IMR-90 (cell line): ENCODE results near the gene CPN1. TPM values are rescaled to one million over a fixed set of nuclear protein-coding genes. Genes with fewer than 3 reads are reported as not detected.

Source experiments
- ATAC-seq: fragments of 200-7000 bp; cut with Tn5 transposase; 2 replicates; pipeline ENCODE4 v1.9.1; 2020; ENCODE audit warnings: low read depth, mild to moderate bottlenecking, moderate library complexity
- BruUV-seq: library from RNA; stranded (reverse); fragments of 400-500 nt; replicated peaks from 2 replicates; lab custom pipeline; 2021; lab: Mats Ljungman, UMichigan
- CTCF ChIA-PET: fragments of 300-600 bp; formaldehyde crosslinking; extraction: SDS; loops from one replicate; lab custom pipeline; 2021; ENCODE audit warnings: antibody characterized with exemption; lab: Yijun Ruan, JAX
- POLR2A ChIA-PET: fragments of 300-600 bp; sonication (Branson Sonifier 250); formaldehyde crosslinking; loops from one replicate; lab custom pipeline; 2022; ENCODE audit warnings: antibody characterized with exemption; ENCODE audit not compliant: unreplicated experiment; lab: Charles Lee
- DNase-seq: peaks from one replicate; pipeline ENCODE4 v3.0.0; 2013
- H2AFZ ChIP-seq: replicated peaks from 2 replicates; pipeline ENCODE3; 2013; ENCODE audit warnings: low read length, mild to moderate bottlenecking; ENCODE audit not compliant: poor library complexity
- H2AK5ac ChIP-seq: 2 replicates; pipeline ENCODE4 v1.6.1; 2013; ENCODE audit warnings: low read depth, low read length, inconsistent platforms
- H2AK9ac ChIP-seq: replicated peaks from 2 replicates; pipeline ENCODE3; 2013; ENCODE audit warnings: mild to moderate bottlenecking, low read depth, low read length, moderate library complexity; ENCODE audit not compliant: poor library complexity
- H2BK120ac ChIP-seq: 2 replicates; pipeline ENCODE4 v1.6.1; 2013; ENCODE audit warnings: low read depth, low read length, inconsistent platforms
- H2BK15ac ChIP-seq: 3 replicates; pipeline ENCODE4 v1.6.1; 2013; ENCODE audit warnings: low read depth, low read length, inconsistent platforms
- H2BK20ac ChIP-seq: 2 replicates; pipeline ENCODE4 v1.6.1; 2013; ENCODE audit warnings: low read depth, mild to moderate bottlenecking, inconsistent platforms, low read length, moderate library complexity
- H2BK5ac ChIP-seq: 2 replicates; pipeline ENCODE4 v1.6.1; 2013; ENCODE audit warnings: mild to moderate bottlenecking, low read depth, low read length, inconsistent platforms; ENCODE audit not compliant: poor library complexity, severe bottlenecking
- H3K14ac ChIP-seq: replicated peaks from 2 replicates; pipeline ENCODE4 v1.6.1; 2013; ENCODE audit warnings: low read depth, low read length, inconsistent platforms
- H3K18ac ChIP-seq: 2 replicates; pipeline ENCODE4 v1.6.1; 2013; ENCODE audit warnings: low read depth, low read length, control low read depth
- H3K23ac ChIP-seq: 2 replicates; pipeline ENCODE4 v1.6.1; 2013; ENCODE audit warnings: low read depth, low read length, inconsistent platforms
- H3K27ac ChIP-seq: 2 replicates; pipeline ENCODE4 v1.5.1; 2013; ENCODE audit warnings: mild to moderate bottlenecking, control low read depth, low read length; ENCODE audit not compliant: insufficient read depth
- H3K27me3 ChIP-seq: 2 replicates; pipeline ENCODE4 v1.6.1; 2013; ENCODE audit warnings: low read length; ENCODE audit not compliant: control insufficient read depth, insufficient read depth
- H3K36me3 ChIP-seq: 2 replicates; pipeline ENCODE4 v1.6.1; 2013; ENCODE audit warnings: low read length, mixed read lengths; ENCODE audit not compliant: control insufficient read depth, insufficient read depth
- H3K4ac ChIP-seq: 2 replicates; pipeline ENCODE4 v1.6.1; 2013; ENCODE audit warnings: low read depth, low read length, inconsistent platforms
- H3K4me1 ChIP-seq: 2 replicates; pipeline ENCODE4 v1.6.1; 2013; ENCODE audit warnings: low read length, mixed read lengths; ENCODE audit not compliant: control insufficient read depth, insufficient read depth
- H3K4me2 ChIP-seq: 2 replicates; pipeline ENCODE4 v1.6.1; 2013; ENCODE audit warnings: low read depth, mild to moderate bottlenecking, control low read depth, low read length, moderate library complexity
- H3K4me3 ChIP-seq: 2 replicates; pipeline ENCODE4 v1.5.1; 2013; ENCODE audit warnings: low read depth, mild to moderate bottlenecking, control low read depth, low read length, moderate library complexity; ENCODE audit not compliant: insufficient read depth
- H3K56ac ChIP-seq: 2 replicates; pipeline ENCODE4 v1.6.1; 2013; ENCODE audit warnings: low read length, inconsistent platforms; ENCODE audit not compliant: insufficient read depth; ENCODE audit errors: extremely low read depth
- H3K79me1 ChIP-seq, 2 experiments: 2 replicates each; pipeline ENCODE4 v1.6.1; 2013; ENCODE audit warnings: low read length in 2 of 2, inconsistent platforms in 1 of 2, low read depth in 1 of 2
- H3K9ac ChIP-seq: 2 replicates; pipeline ENCODE4 v1.6.1; 2013; ENCODE audit warnings: low read depth, low read length, control low read depth
- H3K9me1 ChIP-seq: 2 replicates; pipeline ENCODE4 v1.6.1; 2013; ENCODE audit warnings: low read length, inconsistent platforms; ENCODE audit not compliant: insufficient read depth
- H3K9me3 ChIP-seq: 2 replicates; pipeline ENCODE4 v1.6.1; 2013; ENCODE audit warnings: low read length; ENCODE audit not compliant: control insufficient read depth, insufficient read depth
- H4K20me1 ChIP-seq: 2 replicates; pipeline ENCODE4 v1.6.1; 2013; ENCODE audit warnings: low read length, inconsistent platforms; ENCODE audit not compliant: insufficient read depth
- H4K5ac ChIP-seq: 2 replicates; pipeline ENCODE4 v1.6.1; 2013; ENCODE audit warnings: mild to moderate bottlenecking, low read depth, low read length, control low read depth
- H4K8ac ChIP-seq, 2 experiments: 2 replicates each; pipeline ENCODE4 v1.6.1; 2013; ENCODE audit warnings: low read depth in 2 of 2, low read length in 2 of 2, control low read depth in 1 of 2, inconsistent platforms in 1 of 2
- H4K91ac ChIP-seq: 2 replicates; pipeline ENCODE4 v1.6.1; 2013; ENCODE audit warnings: low read depth, low read length, inconsistent platforms; ENCODE audit not compliant: insufficient read depth
- BHLHE40 ChIP-seq: fragments of 150-350 bp; IDR thresholded peaks from 2 replicates; pipeline ENCODE4 v1.6.1; 2016; ENCODE audit warnings: mild to moderate bottlenecking, low read depth, low read length
- CEBPB ChIP-seq: IDR thresholded peaks from 2 replicates; pipeline ENCODE4 v1.6.1; 2012; ENCODE audit warnings: low read depth, low read length, improper control_type of control experiment
- CHD1 ChIP-seq: IDR thresholded peaks from 2 replicates; pipeline ENCODE4 v1.6.1; 2012; ENCODE audit warnings: low read depth, low read length, improper control_type of control experiment
- CTCF ChIP-seq: conservative IDR thresholded peaks from 2 replicates; pipeline ENCODE4 v1.5.1; 2012; ENCODE audit warnings: mild to moderate bottlenecking, low read depth, low read length, improper control_type of control experiment
- ELK1 ChIP-seq: fragments of 150-350 bp; IDR thresholded peaks from 2 replicates; pipeline ENCODE4 v1.6.1; 2016; ENCODE audit warnings: low read depth, mild to moderate bottlenecking, low read length, moderate library complexity, borderline replicate concordance
- FOS ChIP-seq: fragments of 150-350 bp; IDR thresholded peaks from 2 replicates; pipeline ENCODE4 v1.6.1; 2016; ENCODE audit warnings: low read depth, low read length
- MAFK ChIP-seq: IDR thresholded peaks from 2 replicates; pipeline ENCODE4 v1.6.1; 2012; ENCODE audit warnings: low read depth, low read length, improper control_type of control experiment
- MAZ ChIP-seq: IDR thresholded peaks from 2 replicates; pipeline ENCODE4 v1.6.1; 2012; ENCODE audit warnings: low read depth, mild to moderate bottlenecking, low read length, improper control_type of control experiment, moderate library complexity, borderline replicate concordance
- MXI1 ChIP-seq: IDR thresholded peaks from 2 replicates; pipeline ENCODE4 v1.6.1; 2012; ENCODE audit warnings: low read depth, mild to moderate bottlenecking, low read length, moderate library complexity, borderline replicate concordance
- NFE2L2 ChIP-seq: fragments of 150-350 bp; IDR thresholded peaks from 2 replicates; pipeline ENCODE4 v1.6.1; 2016; ENCODE audit warnings: low read depth, mild to moderate bottlenecking, low read length
- POLR2A ChIP-seq: IDR thresholded peaks from 2 replicates; pipeline ENCODE4 v1.6.1; 2012; ENCODE audit warnings: mild to moderate bottlenecking, low read depth, low read length
- RAD21 ChIP-seq: IDR thresholded peaks from 2 replicates; pipeline ENCODE4 v1.6.1; 2012; ENCODE audit warnings: low read length, improper control_type of control experiment
- RCOR1 ChIP-seq: IDR thresholded peaks from 2 replicates; pipeline ENCODE4 v1.6.1; 2012; ENCODE audit warnings: mild to moderate bottlenecking, low read length, improper control_type of control experiment; ENCODE audit not compliant: insufficient replicate concordance
- RFX5 ChIP-seq: IDR thresholded peaks from 2 replicates; pipeline ENCODE4 v1.8.0; 2012; ENCODE audit warnings: low read depth, mild to moderate bottlenecking, low read length, moderate library complexity
- SMC3 ChIP-seq: fragments of 150-350 bp; IDR thresholded peaks from 2 replicates; pipeline ENCODE4 v1.6.1; 2016; ENCODE audit warnings: low read depth, mild to moderate bottlenecking, antibody characterized with exemption, low read length, moderate library complexity
- USF2 ChIP-seq: fragments of 150-350 bp; IDR thresholded peaks from 2 replicates; pipeline ENCODE4 v1.6.1; 2017; ENCODE audit warnings: mild to moderate bottlenecking, antibody characterized with exemption, low read length, low read depth
- WGBS, 2 experiments: methylation state at CpG; one replicate each; pipeline versions ENCODE4 v1.1.5 to v1.1.7; 2013; ENCODE audit warnings: missing lambda C conversion rate in 2 of 2; ENCODE audit not compliant: insufficient read length in 1 of 2; ENCODE audit errors: extremely low coverage in 2 of 2; 5-methylcytosine and 5-hydroxymethylcytosine counted together
- dilution Hi-C: fragments of 300-500 bp; cut with HindIII; formaldehyde crosslinking; loops from one replicate; pipeline ENCODE4 v1.14.3; 2018; ENCODE audit warnings: low sequenced_read_pairs; ENCODE audit not compliant: unreplicated experiment
- in situ Hi-C: fragments of 300-500 bp; cut with MboI; formaldehyde crosslinking; loops from 3 replicates; pipeline ENCODE4 v1.14.3; 2019; ENCODE audit warnings: low sequenced_read_pairs, inconsistent platforms, mixed read lengths
- intact Hi-C: fragments of 100-400 bp; cut with micrococcal nuclease; formaldehyde crosslinking; loops from 2 replicates; pipeline ENCODE4 v1.10.0; 2022
- polyA plus RNA-seq, 3 experiments: library from polyadenylated mRNA; depleted of rRNA; stranded (reverse); fragments of >200 nt; gene quantifications; 2 replicates each; pipeline ENCODE4 v1.2.3, GENCODE V29; 2012; ENCODE audit warnings: low replicate concordance in 1 of 3
- total RNA-seq: library from RNA; depleted of rRNA; stranded (reverse); fragments of >200 nt; gene quantifications from 2 replicates; pipeline ENCODE4 v1.2.3, GENCODE V29; 2012

The CPN1 gene
- total and polyA plus RNA-seq, 2 of the 4 experiments (the other 2 are of a cell fraction) = not detected

- Histone ChIP-seq H4K20me1 (peaks cover 7% of the 10 kb centered on the region; the same call in 1 of the 2 replicates), H3K4me1 (peaks cover 22% of the 10 kb centered on the region), H2AK9ac (no peak overlapping the region), H3K27ac (no peak overlapping the region), H2BK15ac (no peak overlapping the region), H2BK5ac (no peak overlapping the region), H3K14ac (peak overlapping the region; percentile 70; the same call in 1 of the 2 replicates), H3K23ac (no peak overlapping the region), H2AFZ (no peak overlapping the region), H4K8ac (peak overlapping the region in 1 of 2 experiments; percentile 12; a peak in 1 of 4 replicates), H3K9me1 (peaks cover 14% of the 10 kb centered on the region), H3K79me1 (peaks cover 13 to 51% of the 10 kb centered on the region in 2 experiments), H3K56ac (no peak overlapping the region), H3K4ac (peak overlapping the region; percentile 39; the same call in 1 of the 2 replicates), H2AK5ac (peak overlapping the region; percentile 48; the same call in 1 of the 2 replicates), H3K9me3 (no peaks in the 10 kb centered on the region), H2BK120ac (0 out of 2 replicates have a peak overlapping the region, but pooled peaks have one; percentile 19), H3K36me3 (no peaks in the 10 kb centered on the region), H4K5ac (no peak overlapping the region), H3K9ac (no peak overlapping the region), H2BK20ac (no peak overlapping the region; the same call in 1 of the 2 replicates), H4K91ac (no peak overlapping the region), H3K27me3 (no peaks in the 10 kb centered on the region), H3K4me3 (no peak overlapping the region), H3K4me2 (no peak overlapping the region; the same call in 1 of the 2 replicates), H3K18ac (no peak overlapping the region)
- no peak for ATAC-seq
- in situ Hi-C loops (no loop called here), intact Hi-C loops (no loop called here), dilution Hi-C loops (no loop called here)
- no TSS peak for BruUV-seq
- ChIA-PET POLR2A (no interaction called here), CTCF (interaction anchor here (1.0 to 1.2 kb wide), 3 partner anchors 10 to 155 kb away, joined by 3 to 6 read pairs (median 3); partner anchors contain the start of gene DNMBP)
- no peak for TF ChIP-seq NFE2L2
- no peak for TF ChIP-seq FOS
- no peak for TF ChIP-seq RAD21
- TF ChIP-seq CHD1 = no peak
- no peak for TF ChIP-seq ELK1
- TF ChIP-seq POLR2A = no peak
- no peak for TF ChIP-seq RCOR1
- TF ChIP-seq RFX5 = no peak
- TF ChIP-seq BHLHE40 = no peak
- TF ChIP-seq USF2 = no peak
- TF ChIP-seq MAFK = no peak
- TF ChIP-seq MAZ = no peak
- TF ChIP-seq SMC3 = no peak
- no peak for TF ChIP-seq CTCF
- TF ChIP-seq MXI1 = no peak
- TF ChIP-seq CEBPB = no peak
- no CpG with 5 or more reads among the region's 6 CpGs for WGBS, 2 experiments
- no peak for DNase-seq
Measured at GRCh38 chr10:100000109-100000644, 81.5 kb downstream of the CPN1 start.
